ENCODE measurements around the gene KRTAP10-10.
"Not testable (repeated sequence)": the region's sequence is repeated elsewhere in the genome, so short reads cannot be mapped to it uniquely, and the experiment has no call there.

The KRTAP10-10 gene

DNA sequence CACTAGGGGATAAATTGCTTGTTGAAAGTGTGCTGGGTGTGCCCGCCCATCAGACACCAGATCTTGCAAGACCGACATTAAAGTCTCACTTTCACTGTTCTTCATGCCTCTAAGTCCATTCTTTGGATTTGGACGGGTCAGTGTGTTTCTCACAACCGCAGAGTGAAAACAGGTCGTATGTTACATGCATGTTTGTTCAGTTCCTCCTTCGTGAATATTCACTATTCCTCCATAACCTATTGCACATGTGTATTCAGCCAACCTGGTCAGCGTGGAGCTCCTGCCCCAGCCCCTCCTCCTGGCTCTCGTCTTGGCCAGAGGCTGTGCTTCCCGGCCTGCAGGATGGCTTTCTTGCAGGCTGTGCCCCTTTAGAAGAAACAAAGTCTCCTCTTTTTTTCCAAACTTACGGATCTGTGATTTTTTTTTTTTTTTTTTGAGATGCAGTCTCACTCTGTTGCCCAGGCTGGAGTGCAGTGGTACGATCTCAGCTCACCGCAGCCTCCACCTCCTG is 42.7 kb upstream of the KRTAP10-10 start:
- no peak for FAIRE-seq
- no peak for TF ChIP-seq POLR2AphosphoS5 (IDR thresholded peaks at IDR 0.05; ENCODE audit: low read depth, low read length)
- no peak for TF ChIP-seq PAX5 (IDR thresholded peaks at IDR 0.05; ENCODE audit: insufficient read depth, low read length, severe bottlenecking)
- TF ChIP-seq POLR2A (IDR thresholded peaks at IDR 0.05; ENCODE audit: low read depth, low read length) = no peak
- no peak for TF ChIP-seq POU2F2 (IDR thresholded peaks at IDR 0.05; ENCODE audit: low read depth, low read length)
- no peak for TF ChIP-seq SPI1 (IDR thresholded peaks at IDR 0.05; ENCODE audit: low read depth, low read length)
- no peak for TF ChIP-seq TAF1 (IDR thresholded peaks at IDR 0.05; ENCODE audit: low read depth, low read length)
- no peak for DNase-seq (ENCODE audit: insufficient read length, low spot score)

DNA sequence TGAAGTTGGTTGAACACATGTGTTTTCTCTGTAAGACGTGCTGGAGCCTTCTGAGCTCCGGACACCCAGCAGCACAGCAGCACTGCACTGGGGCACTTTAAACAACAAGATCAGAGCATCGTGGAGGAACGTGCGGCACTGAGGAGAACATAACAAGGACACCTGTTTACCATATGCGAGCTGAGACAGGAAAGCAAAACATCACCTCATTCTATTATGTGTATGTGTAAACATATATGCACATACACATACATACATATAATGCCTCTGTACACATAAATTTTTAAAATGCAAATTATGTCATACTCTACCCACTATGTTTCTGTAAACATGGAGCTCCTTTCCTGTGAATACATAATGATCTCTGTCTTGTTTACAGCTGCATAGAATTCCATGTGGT is 41.6 kb upstream of the KRTAP10-10 start:
- DNase-seq (ENCODE audit: insufficient read length, low spot score) (no peak), FAIRE-seq (no peak)
- TF ChIP-seq SPI1 (IDR thresholded peaks at IDR 0.05; ENCODE audit: low read depth, low read length) (no peak), POLR2AphosphoS5 (IDR thresholded peaks at IDR 0.05; ENCODE audit: low read depth, low read length) (no peak), PAX5 (IDR thresholded peaks at IDR 0.05; ENCODE audit: insufficient read depth, low read length, severe bottlenecking) (no peak), TAF1 (IDR thresholded peaks at IDR 0.05; ENCODE audit: low read depth, low read length) (no peak), POU2F2 (IDR thresholded peaks at IDR 0.05; ENCODE audit: low read depth, low read length) (no peak), POLR2A (IDR thresholded peaks at IDR 0.05; ENCODE audit: low read depth, low read length) (no peak)

DNA sequence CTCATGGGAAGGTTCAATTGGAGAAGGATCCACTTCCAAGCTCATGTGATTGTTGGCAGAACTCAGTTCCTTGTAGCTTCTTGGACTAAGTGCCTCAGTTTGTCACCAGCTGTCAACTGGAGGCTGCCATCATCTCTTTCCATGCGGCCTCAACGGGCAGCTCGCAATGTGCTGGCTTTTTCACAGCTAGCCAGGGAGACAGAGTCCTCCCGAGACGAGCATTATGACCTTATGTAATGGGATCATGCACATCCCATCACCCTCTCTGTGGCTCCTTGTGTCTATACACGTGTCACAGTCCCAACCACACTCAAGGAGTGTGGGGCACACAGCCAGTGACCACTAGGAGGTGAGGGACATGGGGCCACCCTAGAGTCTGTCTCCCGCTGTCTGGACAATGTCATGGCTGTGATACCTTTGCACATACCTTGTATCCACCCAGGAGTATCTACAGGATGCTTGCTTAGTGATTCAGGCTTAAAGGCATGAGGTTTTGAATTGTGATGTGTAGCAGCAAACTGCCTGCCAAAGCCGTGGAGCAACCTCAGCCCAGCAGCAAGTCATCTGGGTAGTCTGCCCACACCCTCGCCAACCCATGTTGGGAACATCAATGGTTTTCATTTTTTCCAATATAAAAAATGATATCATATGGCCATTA is 41.0 kb upstream of the KRTAP10-10 start:
- TF ChIP-seq TAF1 (IDR thresholded peaks at IDR 0.05; ENCODE audit: low read depth, low read length) (no peak), POLR2A (IDR thresholded peaks at IDR 0.05; ENCODE audit: low read depth, low read length) (no peak), POU2F2 (IDR thresholded peaks at IDR 0.05; ENCODE audit: low read depth, low read length) (no peak), SPI1 (IDR thresholded peaks at IDR 0.05; ENCODE audit: low read depth, low read length) (no peak), PAX5 (IDR thresholded peaks at IDR 0.05; ENCODE audit: insufficient read depth, low read length, severe bottlenecking) (no peak), POLR2AphosphoS5 (IDR thresholded peaks at IDR 0.05; ENCODE audit: low read depth, low read length) (no peak)
- no peak for DNase-seq (ENCODE audit: insufficient read length, low spot score)
- no peak for FAIRE-seq

DNA sequence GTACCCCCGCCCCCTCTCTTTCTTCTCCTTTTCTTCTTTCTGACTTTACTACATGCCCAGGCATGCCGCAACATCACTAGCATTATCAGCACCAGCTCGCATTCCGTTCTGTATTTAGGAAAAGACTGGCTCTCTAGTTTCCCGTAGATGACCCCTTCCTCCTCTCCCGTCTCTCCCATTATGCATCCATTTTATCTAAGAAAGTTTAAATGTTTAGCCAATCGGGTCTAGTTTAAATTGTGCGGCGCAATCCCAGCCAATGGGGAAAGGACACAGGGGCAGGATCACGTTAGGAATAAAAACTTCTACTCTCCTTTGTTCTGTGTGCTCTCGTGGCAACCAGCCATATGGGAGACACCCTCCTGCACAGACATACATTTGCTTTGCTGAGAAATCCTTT is 39.1 kb upstream of the KRTAP10-10 start:
- TF ChIP-seq POLR2A (IDR thresholded peaks at IDR 0.05; ENCODE audit: low read depth, low read length) (no peak), PAX5 (IDR thresholded peaks at IDR 0.05; ENCODE audit: insufficient read depth, low read length, severe bottlenecking) (no peak), SPI1 (IDR thresholded peaks at IDR 0.05; ENCODE audit: low read depth, low read length) (no peak), POLR2AphosphoS5 (IDR thresholded peaks at IDR 0.05; ENCODE audit: low read depth, low read length) (no peak), POU2F2 (IDR thresholded peaks at IDR 0.05; ENCODE audit: low read depth, low read length) (no peak), TAF1 (IDR thresholded peaks at IDR 0.05; ENCODE audit: low read depth, low read length) (no peak)
- DNase-seq (ENCODE audit: insufficient read length, low spot score) (no peak), FAIRE-seq (no peak)

DNA sequence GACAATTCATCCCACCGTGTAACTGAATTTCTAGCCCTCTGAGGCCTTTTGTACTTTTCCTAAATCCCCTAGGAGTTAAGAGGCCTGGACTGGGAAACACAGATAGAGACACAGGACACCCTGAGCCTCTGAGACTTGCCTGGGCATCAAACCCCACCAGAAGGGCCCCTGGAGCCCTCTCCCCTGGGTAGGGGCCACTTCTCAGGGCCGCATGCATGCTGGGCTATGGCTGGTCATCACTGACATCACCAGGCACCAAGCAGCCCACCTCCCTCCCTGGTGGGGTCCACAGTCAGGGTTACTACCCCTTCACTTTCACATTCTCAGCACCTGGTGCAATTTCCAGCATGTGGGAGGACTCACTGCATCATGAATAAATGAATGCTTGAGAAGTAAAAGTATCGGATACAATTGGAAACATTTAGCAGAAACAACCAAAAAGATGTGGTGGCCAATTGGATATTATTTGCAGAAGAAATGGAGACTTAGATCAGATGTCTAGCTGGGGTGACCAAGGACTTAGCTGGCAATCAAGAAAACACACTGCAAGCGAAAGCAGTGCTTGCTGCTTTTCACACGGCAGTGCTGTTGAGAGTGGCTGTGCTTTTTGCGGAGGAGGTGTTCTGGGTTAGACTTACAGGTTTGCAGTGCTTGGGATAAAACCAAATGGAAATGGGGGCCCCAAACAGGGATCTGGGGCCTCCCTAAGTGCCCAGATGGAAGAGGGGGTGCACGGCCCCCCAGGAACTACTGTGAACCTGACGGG is 37.7 kb upstream of the KRTAP10-10 start:
- DNase-seq (ENCODE audit: insufficient read length, low spot score) = no peak
- TF ChIP-seq PAX5 (IDR thresholded peaks at IDR 0.05; ENCODE audit: insufficient read depth, low read length, severe bottlenecking) (no peak), POLR2AphosphoS5 (IDR thresholded peaks at IDR 0.05; ENCODE audit: low read depth, low read length) (no peak), SPI1 (IDR thresholded peaks at IDR 0.05; ENCODE audit: low read depth, low read length) (no peak), POLR2A (IDR thresholded peaks at IDR 0.05; ENCODE audit: low read depth, low read length) (no peak), TAF1 (IDR thresholded peaks at IDR 0.05; ENCODE audit: low read depth, low read length) (no peak), POU2F2 (IDR thresholded peaks at IDR 0.05; ENCODE audit: low read depth, low read length) (no peak)
- no peak for FAIRE-seq

DNA sequence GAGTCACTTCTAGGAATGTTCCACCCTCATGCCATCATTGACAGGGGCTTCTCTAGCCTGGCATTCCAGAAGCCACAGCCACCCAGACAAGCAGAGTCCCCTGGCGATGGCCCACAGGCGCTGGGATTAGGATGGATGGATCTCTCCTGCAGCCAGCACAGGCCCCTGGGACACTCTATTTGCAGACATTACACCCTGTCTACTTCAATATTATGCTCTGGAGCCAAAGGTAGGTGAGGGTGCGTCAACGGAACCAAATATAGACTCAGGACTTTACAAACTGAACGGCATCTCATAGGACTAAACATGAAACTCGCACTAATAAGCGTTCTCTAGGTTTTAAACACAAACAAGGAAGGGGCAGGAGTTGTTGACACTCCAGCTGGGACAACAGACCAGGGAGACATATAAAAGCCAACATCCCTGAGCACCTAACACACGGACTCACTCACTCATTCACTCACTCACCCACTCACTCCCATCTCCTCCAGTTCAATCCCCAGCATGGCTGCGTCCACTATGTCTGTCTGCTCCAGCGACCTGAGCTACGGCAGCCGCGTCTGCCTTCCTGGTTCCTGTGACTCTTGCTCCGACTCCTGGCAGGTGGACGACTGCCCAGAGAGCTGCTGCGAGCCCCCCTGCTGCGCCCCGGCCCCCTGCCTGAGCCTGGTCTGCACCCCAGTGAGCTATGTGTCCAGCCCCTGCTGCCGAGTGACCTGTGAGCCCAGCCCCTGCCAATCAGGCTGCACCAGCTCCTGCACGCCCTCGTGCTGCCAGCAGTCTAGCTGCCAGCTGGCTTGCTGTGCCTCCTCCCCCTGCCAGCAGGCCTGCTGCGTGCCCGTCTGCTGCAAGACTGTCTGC is 36.8 kb upstream of the KRTAP10-10 start, which contains the start of gene KRTAP10-7:
Gene KRTAP10-7, plus strand, starts transcription at position 480 of the 861 bp plus-strand sequence. Its CDS starts 25 bp downstream, at position 505.
- DNase-seq (ENCODE audit: insufficient read length, low spot score); FAIRE-seq: not testable (repeated sequence)

DNA sequence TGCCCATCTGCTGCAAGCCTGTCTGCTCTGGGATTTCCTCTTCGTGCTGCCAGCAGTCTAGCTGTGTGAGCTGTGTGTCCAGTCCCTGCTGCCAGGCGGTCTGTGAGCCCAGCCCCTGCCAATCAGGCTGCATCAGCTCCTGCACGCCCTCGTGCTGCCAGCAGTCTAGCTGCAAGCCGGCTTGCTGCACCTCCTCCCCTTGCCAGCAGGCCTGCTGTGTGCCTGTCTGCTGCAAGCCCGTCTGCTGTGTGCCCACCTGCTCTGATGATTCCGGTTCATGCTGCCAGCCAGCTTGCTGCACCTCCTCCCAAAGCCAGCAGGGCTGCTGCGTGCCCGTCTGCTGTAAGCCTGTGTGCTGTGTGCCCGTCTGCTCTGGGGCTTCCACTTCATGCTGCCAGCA is 36.1 kb upstream of the KRTAP10-10 start:
- FAIRE-seq; DNase-seq (ENCODE audit: insufficient read length, low spot score): not testable (repeated sequence)

DNA sequence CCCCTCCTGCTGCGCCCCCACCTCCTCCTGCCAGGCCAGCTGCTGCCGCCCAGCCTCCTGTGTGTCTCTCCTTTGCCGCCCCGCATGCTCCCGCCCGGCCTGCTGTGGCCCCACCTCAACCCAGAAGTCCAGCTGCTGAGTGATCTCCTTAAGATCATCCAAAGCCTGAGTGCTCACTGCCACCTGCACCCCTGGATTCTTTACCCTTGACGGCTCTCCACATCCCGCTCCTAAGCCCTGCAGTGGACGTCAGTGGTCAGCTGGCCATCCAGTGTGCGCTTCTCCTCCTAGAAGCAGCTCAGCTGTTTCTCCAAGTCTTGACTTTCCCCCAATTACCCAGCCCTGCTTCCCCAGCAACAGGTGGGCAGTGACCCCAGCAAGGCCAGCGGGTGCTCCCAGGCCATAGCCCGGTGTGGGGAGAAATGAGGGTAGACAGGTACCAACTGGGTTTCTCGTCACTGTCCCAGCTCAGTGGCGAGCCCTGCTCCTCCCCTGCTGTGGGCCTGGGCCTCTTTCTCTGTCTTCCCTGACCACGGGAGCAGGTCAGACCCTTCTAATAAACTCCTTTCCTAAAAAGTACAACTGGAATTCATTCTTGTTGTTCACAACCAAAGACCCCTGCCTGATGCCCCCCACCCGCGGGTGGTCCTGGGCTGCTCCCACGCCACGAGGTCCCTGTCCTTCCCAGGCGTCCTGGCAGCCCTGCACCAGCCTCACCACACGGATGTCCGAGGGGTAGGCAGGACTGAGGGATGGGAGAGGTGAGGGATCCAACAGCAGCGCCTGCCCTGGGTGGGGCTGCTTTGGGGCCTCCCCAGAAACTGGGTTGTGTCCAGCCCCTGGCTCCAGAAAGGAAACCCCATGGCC is 35.3 kb upstream of the KRTAP10-10 start:
- FAIRE-seq (no peak), DNase-seq (ENCODE audit: insufficient read length, low spot score) (no peak)
- TF ChIP-seq TAF1 (IDR thresholded peaks at IDR 0.05; ENCODE audit: low read depth, low read length) (no peak), POLR2AphosphoS5 (IDR thresholded peaks at IDR 0.05; ENCODE audit: low read depth, low read length) (no peak), POU2F2 (IDR thresholded peaks at IDR 0.05; ENCODE audit: low read depth, low read length) (no peak), PAX5 (IDR thresholded peaks at IDR 0.05; ENCODE audit: insufficient read depth, low read length, severe bottlenecking) (no peak), SPI1 (IDR thresholded peaks at IDR 0.05; ENCODE audit: low read depth, low read length) (no peak), POLR2A (IDR thresholded peaks at IDR 0.05; ENCODE audit: low read depth, low read length) (no peak)

DNA sequence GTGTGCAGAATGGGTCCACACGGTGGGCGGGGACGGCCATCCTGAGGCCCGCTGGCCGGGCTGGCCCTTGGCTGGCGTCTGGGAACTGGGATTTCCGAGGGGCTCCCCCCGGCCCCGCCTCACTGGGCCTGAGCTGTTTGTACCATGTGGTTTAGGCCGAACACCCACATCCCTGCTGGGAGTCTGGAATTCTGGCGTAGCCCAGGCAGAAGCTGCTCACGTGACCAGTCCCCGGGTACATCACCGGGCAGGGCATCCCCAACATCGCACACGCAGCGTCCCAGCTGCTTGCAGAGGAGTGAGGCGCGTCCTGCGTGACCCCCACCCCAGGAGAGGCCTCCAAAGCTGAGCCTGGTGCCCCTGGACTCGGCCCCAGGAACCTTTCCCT is 34.7 kb upstream of the KRTAP10-10 start:
- FAIRE-seq = no peak
- no peak for DNase-seq (ENCODE audit: insufficient read length, low spot score)
- TF ChIP-seq POU2F2 (IDR thresholded peaks at IDR 0.05; ENCODE audit: low read depth, low read length) = no peak
- no peak for TF ChIP-seq POLR2AphosphoS5 (IDR thresholded peaks at IDR 0.05; ENCODE audit: low read depth, low read length)
- no peak for TF ChIP-seq PAX5 (IDR thresholded peaks at IDR 0.05; ENCODE audit: insufficient read depth, low read length, severe bottlenecking)
- TF ChIP-seq SPI1 (IDR thresholded peaks at IDR 0.05; ENCODE audit: low read depth, low read length) = no peak
- TF ChIP-seq POLR2A (IDR thresholded peaks at IDR 0.05; ENCODE audit: low read depth, low read length) = no peak
- no peak for TF ChIP-seq TAF1 (IDR thresholded peaks at IDR 0.05; ENCODE audit: low read depth, low read length)
